K562 (cell line): Measurements from ENCODE around the gene IMMP1L. TPM values are rescaled to one million over a fixed set of nuclear protein-coding genes. Genes with fewer than 3 reads are reported as not detected.

Experiments
- ATAC-seq: fragments of 200-7000 bp; cut with Tn5 transposase; 3 replicates; pipeline ENCODE4 v1.9.1; 2020; ENCODE audit warnings: moderate library complexity
- BruUV-seq: library from RNA; stranded (reverse); fragments of 400-500 nt; replicated peaks from 2 replicates; lab custom pipeline; 2021; lab: Mats Ljungman, UMichigan
- CTCF ChIA-PET: fragments of 300-600 bp; formaldehyde crosslinking; extraction: SDS; loops from one replicate; lab custom pipeline; 2021; ENCODE audit warnings: low intra/inter-chr PET ratio; lab: Yijun Ruan, JAX
- POLR2A ChIA-PET: fragments of 300-600, 350-650 bp; sonication (Branson Sonifier 250); formaldehyde crosslinking; extraction: SDS; loops from one replicate; lab custom pipeline; 2021; ENCODE audit warnings: antibody characterized with exemption, inconsistent platforms; lab: Yijun Ruan, JAX
- DNase-seq, 4 experiments: peaks; one replicate each; pipeline versions ENCODE4 v3.0.0 to v3.0.0-alpha.2; 2011 to 2018; ENCODE audit warnings: low spot score in 3 of 4, mixed read lengths in 3 of 4; ENCODE audit errors: extremely low read depth in 1 of 4
- FAIRE-seq: peaks from 2 replicates; lab custom pipeline; 2011; peaks lifted over from hg19 to GRCh38; lab: Jason Lieb, UNC
- H2AFZ ChIP-seq: 2 replicates; pipeline ENCODE4 v1.6.0; 2011; ENCODE audit warnings: low read depth, low read length, control low read depth, inconsistent platforms
- H3K27ac ChIP-seq: fragments of 200-600 bp; 3 replicates; pipeline ENCODE4 v1.8.0; 2011; ENCODE audit warnings: low read depth, mild to moderate bottlenecking, control low read depth, inconsistent platforms, low read length, moderate library complexity, mixed read lengths; ENCODE audit errors: extremely low read depth
- H3K27me3 ChIP-seq, 2 experiments: fragments of 300-600 bp in 1 of 2; 2 replicates in 1 of 2; 3 replicates in 1 of 2; pipeline versions ENCODE4 v1.6.0 to v1.8.0; 2011; ENCODE audit warnings: inconsistent platforms in 2 of 2, low read length in 2 of 2, mild to moderate bottlenecking in 1 of 2, mixed read lengths in 1 of 2, moderate library complexity in 1 of 2; ENCODE audit not compliant: control insufficient read depth in 2 of 2, insufficient read depth in 2 of 2
- H3K36me3 ChIP-seq: fragments of 300-600 bp; 3 replicates; pipeline ENCODE4 v1.8.0; 2011; ENCODE audit warnings: mild to moderate bottlenecking, low read length, inconsistent platforms; ENCODE audit not compliant: control insufficient read depth, insufficient read depth
- H3K4me1 ChIP-seq, 2 experiments: fragments of 200-600 bp in 1 of 2; replicated peaks in 1 of 2; 2 replicates in 1 of 2; 3 replicates in 1 of 2; pipeline versions ENCODE4 v1.5.1 to v1.8.0; 2011; ENCODE audit warnings: inconsistent platforms in 2 of 2, low read length in 2 of 2, mild to moderate bottlenecking in 1 of 2, mixed read lengths in 1 of 2, moderate library complexity in 1 of 2; ENCODE audit not compliant: control insufficient read depth in 2 of 2, insufficient read depth in 2 of 2
- H3K4me2 ChIP-seq: 2 replicates; pipeline ENCODE4 v1.6.1; 2011; ENCODE audit warnings: low read length, control low read depth, inconsistent platforms, mixed read lengths; ENCODE audit not compliant: insufficient read depth
- H3K4me3 ChIP-seq: fragments of 200-600 bp; sonication (generic), shearing (Covaris generic); 2 replicates; pipeline ENCODE4 v1.5.1; 2016; ENCODE audit warnings: control low read depth, inconsistent platforms
- H3K79me2 ChIP-seq: fragments of 200-600 bp; 3 replicates; pipeline ENCODE4 v1.8.0; 2011; ENCODE audit warnings: low read length, inconsistent platforms; ENCODE audit not compliant: control insufficient read depth, insufficient read depth
- H3K9ac ChIP-seq, 2 experiments: 2 replicates each; pipeline versions ENCODE4 v1.6.0 to v1.6.1; 2011; ENCODE audit warnings: low read depth in 2 of 2, low read length in 2 of 2, control low read depth in 1 of 2, inconsistent platforms in 1 of 2, mild to moderate bottlenecking in 1 of 2, mixed read lengths in 1 of 2; ENCODE audit not compliant: insufficient read depth in 1 of 2
- H3K9me1 ChIP-seq: one replicate; pipeline ENCODE4 v1.6.0; 2011; ENCODE audit warnings: inconsistent platforms, mild to moderate bottlenecking, low read length, moderate library complexity; ENCODE audit not compliant: control insufficient read depth, insufficient read depth
- H3K9me3 ChIP-seq: replicated peaks from 2 replicates; pipeline ENCODE4 v1.5.1; 2011; ENCODE audit warnings: low read depth, low read length, inconsistent platforms; ENCODE audit not compliant: control insufficient read depth, insufficient read depth
- H4K20me1 ChIP-seq: replicated peaks from 2 replicates; pipeline ENCODE4 v1.6.1; 2011; ENCODE audit warnings: low read length, inconsistent platforms, mixed read lengths; ENCODE audit not compliant: control insufficient read depth, insufficient read depth
- HDAC8 ChIP-seq: fragments of 450-650 bp; IDR thresholded peaks from 2 replicates; pipeline ENCODE4 v1.6.1; 2016; ENCODE audit warnings: mild to moderate bottlenecking, missing genetic modification characterization, moderate library complexity, missing compliant biosample characterization
- MAFK ChIP-seq: IDR thresholded peaks from 2 replicates; pipeline ENCODE4 v1.6.1; 2011; ENCODE audit warnings: low read length, improper control_type of control experiment
- PURB ChIP-seq: sonication (generic); formaldehyde crosslinking; IDR thresholded peaks from 2 replicates; pipeline ENCODE4 v1.9.0; 2021; ENCODE audit warnings: low read depth, mild to moderate bottlenecking, missing genetic modification reagents
- WGBS: fragments of 100-300 bp; shearing (Covaris generic); methylation state at CpG from one replicate; pipeline ENCODE4 v1.1.6; 2016; ENCODE audit warnings: low coverage, mixed read lengths; ENCODE audit not compliant: insufficient coverage; ENCODE audit errors: missing lambda C conversion rate; 5-methylcytosine and 5-hydroxymethylcytosine counted together
- in situ Hi-C: fragments of 300-500 bp; cut with MboI; formaldehyde crosslinking; loops from 4 replicates; pipeline ENCODE4 v1.15.0; 2018; ENCODE audit warnings: inconsistent platforms, mixed read lengths
- intact Hi-C: fragments of 100-400 bp; cut with micrococcal nuclease; formaldehyde crosslinking; loops from 2 replicates; pipeline ENCODE4 v1.14.2; 2022
- polyA plus RNA-seq, 8 experiments: library from polyadenylated mRNA; depleted of rRNA in 4 of 8; stranded (reverse) in 5 of 8; unstranded in 3 of 8; fragments of >200 nt; fragmentation: Nextera tagmentation in 2 of 8; fragmentation: Illumina TruSeq in 1 of 8; extraction: Ambion mirVana in 2 of 8; extraction: Trizol in 1 of 8; gene quantifications; 2 replicates each; pipeline versions ENCODE4 v1.2.1 to v1.2.3, GENCODE V29; 2011 to 2014; ENCODE audit warnings: inconsistent platforms in 1 of 8, missing spikeins in 1 of 8
- total RNA-seq, 7 experiments: library from RNA; depleted of rRNA in 6 of 7; stranded (reverse); fragments of >200 nt in 6 of 7; fragmentation: Illumina TruSeq in 2 of 7; extraction: Trizol in 2 of 7; gene quantifications; 2 replicates each; pipeline versions ENCODE4 v1.2.1 to v1.2.3, GENCODE V29; 2011 to 2021; ENCODE audit warnings: low replicate concordance in 1 of 7
- TF ChIP-seq, protein P1 (sequence below): fragments of 200-800 bp; sonication (Bioruptor generic); IDR thresholded peaks from 2 replicates; pipeline ENCODE4 v1.6.1; 2017; ENCODE audit warnings: missing genetic modification characterization, missing compliant biosample characterization
- TF ChIP-seq, protein P2 (sequence below): fragments of 450-650 bp; IDR thresholded peaks from 2 replicates; pipeline ENCODE4 v1.6.1; 2018; ENCODE audit not compliant: partially characterized antibody

IMMP1L gene
- total and polyA plus RNA-seq, 9 of the 15 experiments (the other 6 are each of a cell fraction or from before 2014, with no cell fraction given) = 56.0 to 245 (median 169) TPM

DNA sequence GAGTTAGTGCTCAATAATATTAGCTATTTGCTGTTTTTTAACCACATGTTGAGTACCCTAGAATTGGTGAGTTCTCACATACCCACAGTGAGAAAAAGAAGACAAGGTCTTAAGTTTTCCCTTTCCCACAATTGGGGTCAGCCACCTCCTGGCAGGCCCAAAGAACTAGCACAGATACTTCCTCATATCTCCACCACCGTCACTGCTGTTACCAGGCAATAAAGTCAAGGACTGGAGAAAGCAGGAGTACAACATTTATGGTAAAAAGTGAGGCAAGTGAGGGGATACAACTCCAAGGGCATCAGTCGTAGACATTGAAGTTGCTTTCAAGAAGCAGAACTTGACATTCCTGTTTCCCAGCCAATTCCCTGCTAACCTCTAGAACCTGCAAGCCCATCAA lies 19.8 kb upstream of the IMMP1L start:
- ATAC-seq = no peak
- Histone ChIP-seq H3K9me1 (no peaks in the 10 kb centered on the region), H3K9ac (no peak overlapping the region), H3K9me3 (no peaks in the 10 kb centered on the region; the same call in 1 of the 2 replicates), H3K4me3 (no peak overlapping the region), H3K79me2 (no peaks in the 10 kb centered on the region), H2AFZ (no peak overlapping the region), H3K27me3 (no peaks in the 10 kb centered on the region), H3K4me1 (no peaks in the 10 kb centered on the region), H3K36me3 (peaks cover 2% of the 10 kb centered on the region; the same call in 2 of the 3 replicates), H3K4me2 (no peak overlapping the region), H4K20me1 (no peaks in the 10 kb centered on the region), H3K27ac (no peak overlapping the region)
- TF ChIP-seq HDAC8 (tag) (no peak), PURB (CRISPR knock-in tag) (no peak), MAFK (no peak)
- TF ChIP-seq, protein P1, sequence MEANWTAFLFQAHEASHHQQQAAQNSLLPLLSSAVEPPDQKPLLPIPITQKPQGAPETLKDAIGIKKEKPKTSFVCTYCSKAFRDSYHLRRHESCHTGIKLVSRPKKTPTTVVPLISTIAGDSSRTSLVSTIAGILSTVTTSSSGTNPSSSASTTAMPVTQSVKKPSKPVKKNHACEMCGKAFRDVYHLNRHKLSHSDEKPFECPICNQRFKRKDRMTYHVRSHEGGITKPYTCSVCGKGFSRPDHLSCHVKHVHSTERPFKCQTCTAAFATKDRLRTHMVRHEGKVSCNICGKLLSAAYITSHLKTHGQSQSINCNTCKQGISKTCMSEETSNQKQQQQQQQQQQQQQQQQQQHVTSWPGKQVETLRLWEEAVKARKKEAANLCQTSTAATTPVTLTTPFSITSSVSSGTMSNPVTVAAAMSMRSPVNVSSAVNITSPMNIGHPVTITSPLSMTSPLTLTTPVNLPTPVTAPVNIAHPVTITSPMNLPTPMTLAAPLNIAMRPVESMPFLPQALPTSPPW = no peak
- TF ChIP-seq, protein P2, sequence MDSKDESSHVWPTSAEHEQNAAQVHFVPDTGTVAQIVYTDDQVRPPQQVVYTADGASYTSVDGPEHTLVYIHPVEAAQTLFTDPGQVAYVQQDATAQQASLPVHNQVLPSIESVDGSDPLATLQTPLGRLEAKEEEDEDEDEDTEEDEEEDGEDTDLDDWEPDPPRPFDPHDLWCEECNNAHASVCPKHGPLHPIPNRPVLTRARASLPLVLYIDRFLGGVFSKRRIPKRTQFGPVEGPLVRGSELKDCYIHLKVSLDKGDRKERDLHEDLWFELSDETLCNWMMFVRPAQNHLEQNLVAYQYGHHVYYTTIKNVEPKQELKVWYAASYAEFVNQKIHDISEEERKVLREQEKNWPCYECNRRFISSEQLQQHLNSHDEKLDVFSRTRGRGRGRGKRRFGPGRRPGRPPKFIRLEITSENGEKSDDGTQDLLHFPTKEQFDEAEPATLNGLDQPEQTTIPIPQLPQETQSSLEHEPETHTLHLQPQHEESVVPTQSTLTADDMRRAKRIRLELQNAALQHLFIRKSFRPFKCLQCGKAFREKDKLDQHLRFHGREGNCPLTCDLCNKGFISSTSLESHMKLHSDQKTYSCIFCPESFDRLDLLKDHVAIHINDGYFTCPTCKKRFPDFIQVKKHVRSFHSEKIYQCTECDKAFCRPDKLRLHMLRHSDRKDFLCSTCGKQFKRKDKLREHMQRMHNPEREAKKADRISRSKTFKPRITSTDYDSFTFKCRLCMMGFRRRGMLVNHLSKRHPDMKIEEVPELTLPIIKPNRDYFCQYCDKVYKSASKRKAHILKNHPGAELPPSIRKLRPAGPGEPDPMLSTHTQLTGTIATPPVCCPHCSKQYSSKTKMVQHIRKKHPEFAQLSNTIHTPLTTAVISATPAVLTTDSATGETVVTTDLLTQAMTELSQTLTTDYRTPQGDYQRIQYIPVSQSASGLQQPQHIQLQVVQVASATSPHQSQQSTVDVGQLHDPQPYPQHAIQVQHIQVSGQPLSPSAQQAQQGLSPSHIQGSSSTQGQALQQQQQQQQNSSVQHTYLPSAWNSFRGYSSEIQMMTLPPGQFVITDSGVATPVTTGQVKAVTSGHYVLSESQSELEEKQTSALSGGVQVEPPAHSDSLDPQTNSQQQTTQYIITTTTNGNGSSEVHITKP = no peak
- ChIA-PET POLR2A (no interaction called here), CTCF (no interaction called here)
- FAIRE-seq = no peak
- intact Hi-C loops = no loop called here
- in situ Hi-C loops = no loop called here
- no peak for DNase-seq
- 46% methylated on average over 2 of the region's 2 CpGs for WGBS
- no TSS peak for BruUV-seq
